ENCODE measurements around the gene YDJC. TPM values are rescaled to one million over a fixed set of nuclear protein-coding genes. Genes with fewer than 3 reads are reported as not detected.

YDJC gene
- total and polyA plus RNA-seq, 2 of the 13 experiments (the other 11 are each of a cell fraction or from before 2014, with no cell fraction given): 15.3 to 32.0 TPM

- TF ChIP-seq ZNF18 (CRISPR knock-in tag; IDR thresholded peaks at IDR 0.05; ENCODE audit: insufficient replicate concordance): no peak
- no peak for TF ChIP-seq CREB1 (IDR thresholded peaks at IDR 0.05)
- TF ChIP-seq CREB1 (CRISPR knock-in tag; IDR thresholded peaks at IDR 0.05): no peak
- TF ChIP-seq PBX3 (CRISPR knock-in tag; IDR thresholded peaks at IDR 0.05; ENCODE audit: borderline replicate concordance): no peak
- no peak for TF ChIP-seq NRL (CRISPR knock-in tag; IDR thresholded peaks at IDR 0.05; ENCODE audit: borderline replicate concordance)
- TF ChIP-seq ZNF879 (CRISPR knock-in tag; IDR thresholded peaks at IDR 0.05): no peak
- TF ChIP-seq ZNF350 (CRISPR knock-in tag; IDR thresholded peaks at IDR 0.05; ENCODE audit: borderline replicate concordance, low read depth): no peak
Observed at GRCh38 chr22:21660904-21661303, 31.1 kb upstream of the YDJC start (continued).

GRCh38 chr22:21659864-21660525 is 30.2 kb upstream of the YDJC start:
- H3K27ac ChIP-seq (ENCODE audit: extremely low read length, insufficient read depth, low read length): no peak overlapping the region
- intact Hi-C loops (cut with micrococcal nuclease; ENCODE audit: unreplicated experiment): no loop called here
- peaks cover 20% of the 10 kb centered on the region for H3K4me1 ChIP-seq (ENCODE audit: insufficient read depth, low read length)
- no peak overlapping the region for H3K4me2 ChIP-seq (ENCODE audit: low read depth, low read length)
- POLR2A ChIA-PET: no interaction called here
- CTCF ChIA-PET (ENCODE audit: low intra/inter-chr PET ratio, low total read pairs): no interaction called here
- in situ Hi-C loops (cut with HindIII; ENCODE audit: extremely low pct_ligation_motif_present, low pct_unique_long_range_greater_than_20kb): loop anchor here (10.0 kb wide), 1 partner anchor 55 kb away; no protein-coding TSS in a partner anchor
- H3K79me2 ChIP-seq (ENCODE audit: insufficient read depth, low read length): no peaks in the 10 kb centered on the region
- no peak overlapping the region for H3K9ac ChIP-seq (ENCODE audit: insufficient read depth, low read depth, low read length)
- BruUV-seq (replicated peaks): no TSS peak
- 64% methylated on average over 3 of the region's 7 CpGs for WGBS (ENCODE audit: low lambda C conversion rate)
- H3K36me3 ChIP-seq (replicated peaks in 1 of 2; ENCODE audit: control insufficient read depth in 1 of 2, insufficient read depth in 2 of 2, low read length in 2 of 2): no peaks in the 10 kb centered on the region
- H4K20me1 ChIP-seq (ENCODE audit: insufficient read depth, low read length): no peaks in the 10 kb centered on the region
- no peaks in the 10 kb centered on the region for H3K27me3 ChIP-seq (ENCODE audit: control insufficient read depth in 1 of 2, insufficient read depth in 2 of 2, low read length in 2 of 2)
- H2AFZ ChIP-seq (ENCODE audit: low read length): no peak overlapping the region
- H3K4me3 ChIP-seq (replicated peaks in 1 of 3; ENCODE audit: insufficient read depth in 1 of 3, low read depth in 2 of 3, low read length in 3 of 3): no peak overlapping the region
- FAIRE-seq: no peak
- no peaks in the 10 kb centered on the region for H3K9me3 ChIP-seq (ENCODE audit: low read length)
- no peak for ATAC-seq
- DNase-seq (ENCODE audit: low spot score): no peak
- TF ChIP-seq CBX2 (IDR thresholded peaks at IDR 0.05; ENCODE audit: low read depth, low read length) (no peak), CBX2 (CRISPR knock-in tag; IDR thresholded peaks at IDR 0.05; ENCODE audit: low read depth) (no peak), MAFK (conservative IDR thresholded peaks at IDR 0.05 in 1 of 2, IDR thresholded peaks at IDR 0.05 in 1 of 2; ENCODE audit: low read length in 2 of 2) (peak; percentile 79 to 84), DMTF1 (CRISPR knock-in tag; IDR thresholded peaks at IDR 0.05) (no peak), ELF3 (CRISPR knock-in tag; IDR thresholded peaks at IDR 0.05) (no peak), ZBTB39 (CRISPR knock-in tag; IDR thresholded peaks at IDR 0.05) (no peak), SMAD1 (CRISPR knock-in tag; IDR thresholded peaks at IDR 0.05; ENCODE audit: borderline replicate concordance, low read depth) (no peak)
